ENCODE measurements around the gene SLC4A8.

SLC4A8 gene

GRCh38 chr12:51388069-51388799 is 36.4 kb upstream of the SLC4A8 start:
- DNase-seq: peak; percentile 71
- ATAC-seq (ENCODE audit: insufficient read depth, low read depth): peak; percentile 8; the same call in 1 of the 3 replicates
- Histone ChIP-seq H3K4me2 (ENCODE audit: insufficient read depth, low read length) (peak overlapping the region; percentile 57), H3K4me1 (ENCODE audit: insufficient read depth, low read length) (peaks cover 95% of the 10 kb centered on the region), H3K27ac (ENCODE audit: low read length) (peak overlapping the region; percentile 68), H4K20me1 (ENCODE audit: insufficient read depth, low read length) (no peaks in the 10 kb centered on the region), H3K9me3 (ENCODE audit: insufficient read depth, low read length, severe bottlenecking) (no peaks in the 10 kb centered on the region), H3K36me3 (ENCODE audit: insufficient read depth, low read length) (0 out of 2 replicates have a peak, but pooled peaks cover 3% of the 10 kb centered on the region), H3K9ac (ENCODE audit: low read depth, low read length) (peak overlapping the region; percentile 23), H2AFZ (ENCODE audit: low read depth, low read length) (no peak overlapping the region; the same call in 1 of the 2 replicates), H3K79me2 (ENCODE audit: insufficient read depth, low read length) (peaks cover 48% of the 10 kb centered on the region), H3K4me3 (ENCODE audit: low read depth in 1 of 2, low read length in 2 of 2) (no peak overlapping the region), H3K27me3 (ENCODE audit: insufficient read depth, low read length, poor library complexity) (no peaks in the 10 kb centered on the region)
- TF ChIP-seq CTCF (IDR thresholded peaks at IDR 0.05; ENCODE audit: borderline replicate concordance, extremely low read depth, low read length, poor library complexity, severe bottlenecking) (no peak), EZH2 (IDR thresholded peaks at IDR 0.05; ENCODE audit: borderline replicate concordance, low read depth, low read length, severe bottlenecking) (no peak)

DNA sequence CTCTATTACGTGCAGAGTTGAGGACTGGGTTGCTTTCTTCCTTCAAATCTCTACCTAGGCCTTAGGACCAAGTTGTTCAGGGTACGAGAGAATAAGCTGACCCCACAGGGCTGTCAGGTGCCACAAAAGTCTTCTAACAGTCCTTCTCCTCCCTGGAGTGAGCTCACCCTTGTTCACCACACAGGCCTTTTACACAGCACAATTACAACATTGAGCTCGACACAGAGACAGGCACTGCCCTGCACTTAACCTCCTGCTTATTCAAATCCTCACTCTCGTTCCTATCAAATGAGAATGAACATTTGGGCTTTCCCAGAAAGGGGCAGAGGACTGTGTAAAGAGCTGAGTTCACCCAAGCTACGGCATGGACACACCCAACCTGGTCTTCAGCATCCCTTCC is 35.8 kb upstream of the SLC4A8 start:
- H2AFZ ChIP-seq (ENCODE audit: low read depth, low read length): no peak overlapping the region
- peak overlapping the region; percentile 68 for H3K27ac ChIP-seq (ENCODE audit: low read length)
- no peaks in the 10 kb centered on the region for H3K27me3 ChIP-seq (ENCODE audit: insufficient read depth, low read length, poor library complexity)
- peak overlapping the region in 1 of 2 experiments; percentile 36; a peak in 1 of 4 replicates for H3K4me3 ChIP-seq (ENCODE audit: low read depth in 1 of 2, low read length in 2 of 2)
- TF ChIP-seq CTCF (IDR thresholded peaks at IDR 0.05; ENCODE audit: borderline replicate concordance, extremely low read depth, low read length, poor library complexity, severe bottlenecking) (no peak), EZH2 (IDR thresholded peaks at IDR 0.05; ENCODE audit: borderline replicate concordance, low read depth, low read length, severe bottlenecking) (no peak)
- DNase-seq: no peak
- H3K4me2 ChIP-seq (ENCODE audit: insufficient read depth, low read length): peak overlapping the region; percentile 57
- H3K36me3 ChIP-seq (ENCODE audit: insufficient read depth, low read length): 0 out of 2 replicates have a peak, but pooled peaks cover 3% of the 10 kb centered on the region
- peaks cover 95% of the 10 kb centered on the region for H3K4me1 ChIP-seq (ENCODE audit: insufficient read depth, low read length)
- no peaks in the 10 kb centered on the region for H4K20me1 ChIP-seq (ENCODE audit: insufficient read depth, low read length)
- ATAC-seq (ENCODE audit: insufficient read depth, low read depth): no peak
- peaks cover 48% of the 10 kb centered on the region for H3K79me2 ChIP-seq (ENCODE audit: insufficient read depth, low read length)
- peak overlapping the region; percentile 17; the same call in 1 of the 2 replicates for H3K9ac ChIP-seq (ENCODE audit: low read depth, low read length)
- H3K9me3 ChIP-seq (ENCODE audit: insufficient read depth, low read length, severe bottlenecking): no peaks in the 10 kb centered on the region

GRCh38 chr12:51389302-51389999 is 35.2 kb upstream of the SLC4A8 start:
- no peak for TF ChIP-seq EZH2 (IDR thresholded peaks at IDR 0.05; ENCODE audit: borderline replicate concordance, low read depth, low read length, severe bottlenecking)
- no peak for TF ChIP-seq CTCF (IDR thresholded peaks at IDR 0.05; ENCODE audit: borderline replicate concordance, extremely low read depth, low read length, poor library complexity, severe bottlenecking)
- ATAC-seq (ENCODE audit: insufficient read depth, low read depth): no peak
- no peaks in the 10 kb centered on the region for H4K20me1 ChIP-seq (ENCODE audit: insufficient read depth, low read length)
- peak overlapping the region; percentile 17 for H3K9ac ChIP-seq (ENCODE audit: low read depth, low read length)
- peak; percentile 39 for DNase-seq
- peak overlapping the region; percentile 68 for H3K27ac ChIP-seq (ENCODE audit: low read length)
- peak overlapping the region in 1 of 2 experiments; percentile 36; a peak in 2 of 4 replicates for H3K4me3 ChIP-seq (ENCODE audit: low read depth in 1 of 2, low read length in 2 of 2)
- H2AFZ ChIP-seq (ENCODE audit: low read depth, low read length): no peak overlapping the region
- 0 out of 2 replicates have a peak, but pooled peaks cover 3% of the 10 kb centered on the region for H3K36me3 ChIP-seq (ENCODE audit: insufficient read depth, low read length)
- peaks cover 48% of the 10 kb centered on the region for H3K79me2 ChIP-seq (ENCODE audit: insufficient read depth, low read length)
- peak overlapping the region; percentile 57 for H3K4me2 ChIP-seq (ENCODE audit: insufficient read depth, low read length)
- peaks cover 95% of the 10 kb centered on the region for H3K4me1 ChIP-seq (ENCODE audit: insufficient read depth, low read length)
- H3K27me3 ChIP-seq (ENCODE audit: insufficient read depth, low read length, poor library complexity): no peaks in the 10 kb centered on the region
- no peaks in the 10 kb centered on the region for H3K9me3 ChIP-seq (ENCODE audit: insufficient read depth, low read length, severe bottlenecking)

Measured in DND-41 (cell line).